ENCODE results near the gene TOMM5.

The TOMM5 gene

DNA sequence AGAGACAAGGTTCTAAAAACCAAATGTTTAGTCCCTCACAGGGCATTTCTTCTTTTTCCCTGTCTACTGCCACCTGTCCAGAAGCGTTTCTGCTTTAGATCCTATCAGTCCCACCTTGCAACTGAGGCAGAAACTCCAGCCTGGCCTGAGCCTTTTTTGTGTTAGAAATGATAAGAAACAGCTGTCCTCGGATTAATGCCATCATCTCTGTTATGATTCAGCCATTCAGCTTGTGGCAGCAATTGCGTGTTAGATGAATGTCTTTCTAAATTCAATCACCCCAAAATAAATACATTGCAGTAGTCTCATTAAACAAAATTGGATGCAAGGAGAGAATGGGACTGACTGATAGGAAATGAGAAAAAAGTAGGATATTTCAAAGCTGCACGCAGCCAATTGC, 30.1 kb upstream of the TOMM5 start:
- TF ChIP-seq, protein P1, sequence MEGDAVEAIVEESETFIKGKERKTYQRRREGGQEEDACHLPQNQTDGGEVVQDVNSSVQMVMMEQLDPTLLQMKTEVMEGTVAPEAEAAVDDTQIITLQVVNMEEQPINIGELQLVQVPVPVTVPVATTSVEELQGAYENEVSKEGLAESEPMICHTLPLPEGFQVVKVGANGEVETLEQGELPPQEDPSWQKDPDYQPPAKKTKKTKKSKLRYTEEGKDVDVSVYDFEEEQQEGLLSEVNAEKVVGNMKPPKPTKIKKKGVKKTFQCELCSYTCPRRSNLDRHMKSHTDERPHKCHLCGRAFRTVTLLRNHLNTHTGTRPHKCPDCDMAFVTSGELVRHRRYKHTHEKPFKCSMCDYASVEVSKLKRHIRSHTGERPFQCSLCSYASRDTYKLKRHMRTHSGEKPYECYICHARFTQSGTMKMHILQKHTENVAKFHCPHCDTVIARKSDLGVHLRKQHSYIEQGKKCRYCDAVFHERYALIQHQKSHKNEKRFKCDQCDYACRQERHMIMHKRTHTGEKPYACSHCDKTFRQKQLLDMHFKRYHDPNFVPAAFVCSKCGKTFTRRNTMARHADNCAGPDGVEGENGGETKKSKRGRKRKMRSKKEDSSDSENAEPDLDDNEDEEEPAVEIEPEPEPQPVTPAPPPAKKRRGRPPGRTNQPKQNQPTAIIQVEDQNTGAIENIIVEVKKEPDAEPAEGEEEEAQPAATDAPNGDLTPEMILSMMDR (IDR thresholded peaks at IDR 0.05; ENCODE audit: low read depth, low read length, missing control alignments): no peak
- H3K4me3 ChIP-seq (ENCODE audit: low read depth, low read length): no peak overlapping the region
- no peak for DNase-seq (ENCODE audit: low read depth)

DNA sequence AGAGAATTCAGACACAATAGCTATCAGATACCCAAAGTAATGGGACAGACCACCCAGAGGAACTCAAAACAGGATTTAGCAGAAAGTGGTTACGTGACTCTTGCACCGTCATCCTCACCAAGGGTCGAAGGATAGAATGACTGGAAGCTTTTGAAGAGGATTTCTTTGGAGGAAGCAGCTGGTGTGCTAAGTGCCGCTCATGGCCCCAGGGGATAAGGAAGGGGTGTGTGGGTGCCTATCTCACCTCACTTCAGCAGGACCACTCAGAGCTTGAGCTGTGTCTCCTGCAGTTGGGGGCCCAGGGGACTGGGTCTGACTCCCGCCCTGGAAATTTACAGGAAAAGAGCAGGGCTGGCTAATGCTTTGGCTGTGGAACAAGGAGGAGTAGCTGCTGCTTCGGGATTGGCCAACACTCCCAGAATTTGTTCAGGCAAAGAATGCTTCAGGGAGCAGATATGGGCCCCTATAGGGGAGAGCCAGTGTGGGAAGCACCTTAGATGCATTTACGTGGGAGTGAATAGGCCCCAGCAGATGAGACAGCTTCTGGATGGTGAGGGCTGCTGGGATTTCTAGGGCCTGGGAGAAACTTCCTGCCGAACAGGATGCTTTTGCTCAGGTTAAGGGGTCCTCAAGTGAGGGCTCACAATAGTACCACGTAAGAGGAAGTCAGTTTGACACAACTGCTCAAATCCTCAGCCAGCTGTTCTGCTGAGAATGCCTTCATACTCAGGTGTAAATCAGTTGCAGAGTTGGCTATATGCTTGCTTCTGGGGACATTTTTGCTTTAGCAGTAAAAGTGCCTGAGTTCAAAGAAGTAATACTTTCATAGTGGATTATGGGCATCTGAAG, 29.1 kb upstream of the TOMM5 start:
- TF ChIP-seq, protein P1 (IDR thresholded peaks at IDR 0.05; ENCODE audit: low read depth, low read length, missing control alignments): no peak
- no peak for DNase-seq (ENCODE audit: low read depth)
- no peak overlapping the region for H3K4me3 ChIP-seq (ENCODE audit: low read depth, low read length)

DNA sequence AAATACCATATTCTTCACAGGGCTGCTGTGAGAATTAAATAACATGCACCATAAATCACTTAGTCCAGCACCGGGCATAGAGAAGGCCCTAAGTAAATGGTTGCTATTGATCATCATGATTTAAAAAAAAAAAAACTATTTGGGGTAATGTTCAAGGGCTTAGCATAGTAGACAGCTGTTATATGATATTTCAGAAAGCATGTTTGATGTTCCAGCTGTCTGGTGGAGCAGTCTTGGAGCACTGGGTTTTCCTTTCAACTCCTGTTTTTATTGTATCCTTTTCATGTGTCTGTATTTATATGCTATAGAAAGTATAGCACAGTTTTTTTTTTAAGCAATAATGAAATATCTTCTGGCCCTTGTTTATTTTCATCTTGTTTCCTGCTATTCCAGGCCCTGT, 28.0 kb upstream of the TOMM5 start:
- TF ChIP-seq, protein P1 (IDR thresholded peaks at IDR 0.05; ENCODE audit: low read depth, low read length, missing control alignments): no peak
- no peak overlapping the region for H3K4me3 ChIP-seq (ENCODE audit: low read depth, low read length)
- no peak for DNase-seq (ENCODE audit: low read depth)

DNA sequence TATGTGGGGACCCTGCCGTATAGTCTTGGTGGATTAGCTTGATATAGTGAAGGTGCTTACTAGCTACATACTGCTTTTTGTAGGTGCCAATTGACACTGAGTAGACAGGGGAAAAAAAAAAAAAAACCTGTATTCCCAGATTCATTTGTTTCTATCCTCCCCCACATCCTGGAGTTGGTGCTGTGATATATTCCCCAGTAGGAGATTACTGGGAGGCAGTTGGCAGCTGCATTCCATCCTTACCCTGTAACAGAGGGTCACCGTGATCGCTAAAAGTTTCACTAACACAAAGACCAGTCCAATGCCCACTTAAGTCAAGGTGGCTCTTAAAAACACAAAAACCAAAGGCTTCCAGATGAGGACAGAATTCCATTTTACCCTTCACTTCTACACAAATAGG, 27.4 kb upstream of the TOMM5 start:
- TF ChIP-seq, protein P1 (IDR thresholded peaks at IDR 0.05; ENCODE audit: low read depth, low read length, missing control alignments): no peak
- H3K4me3 ChIP-seq (ENCODE audit: low read depth, low read length): no peak overlapping the region
- no peak for DNase-seq (ENCODE audit: low read depth)

DNA sequence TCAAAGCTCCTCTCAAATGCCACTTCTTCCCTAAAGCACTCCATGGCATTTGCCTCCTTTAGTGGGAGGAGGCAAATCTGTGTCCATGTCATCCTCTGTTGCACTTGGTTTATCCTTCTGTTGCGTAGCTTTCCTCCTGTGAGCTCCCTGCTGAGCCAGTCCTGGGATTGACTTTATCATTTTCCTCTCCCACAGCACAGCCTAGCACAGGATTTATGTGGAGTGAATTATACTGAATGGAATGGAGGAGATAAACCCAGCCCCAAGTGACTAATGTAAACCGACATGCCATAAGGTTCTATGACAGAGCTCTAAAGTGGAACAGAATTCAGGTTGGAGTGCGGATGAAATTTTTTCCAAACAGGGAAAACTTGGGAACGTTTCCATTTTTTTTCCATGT, 26.4 kb upstream of the TOMM5 start:
- TF ChIP-seq, protein P1 (IDR thresholded peaks at IDR 0.05; ENCODE audit: low read depth, low read length, missing control alignments): no peak
- no peak overlapping the region for H3K4me3 ChIP-seq (ENCODE audit: low read depth, low read length)
- no peak for DNase-seq (ENCODE audit: low read depth)

DNA sequence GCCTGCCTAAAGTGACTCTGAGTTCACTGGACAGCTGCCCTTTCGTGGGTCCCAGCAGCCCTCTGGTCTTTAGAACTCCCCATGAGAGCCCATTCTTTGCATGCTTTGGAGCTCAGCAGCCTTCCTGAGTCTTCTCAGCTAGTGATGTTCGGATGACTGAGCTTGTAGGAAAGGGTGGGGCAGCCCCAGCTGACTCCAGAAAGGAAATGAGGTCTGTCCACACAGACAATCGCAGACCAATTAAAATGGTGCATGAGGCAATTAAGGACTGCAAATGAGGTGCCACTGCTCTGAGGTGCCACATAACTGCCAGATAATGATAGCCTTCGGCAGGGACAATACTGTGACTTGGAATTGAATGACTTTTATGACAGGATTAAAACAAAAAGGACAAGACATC, 25.4 kb upstream of the TOMM5 start:
- no peak for DNase-seq (ENCODE audit: low read depth)
- H3K4me3 ChIP-seq (ENCODE audit: low read depth, low read length): no peak overlapping the region
- TF ChIP-seq, protein P1 (IDR thresholded peaks at IDR 0.05; ENCODE audit: low read depth, low read length, missing control alignments): no peak

DNA sequence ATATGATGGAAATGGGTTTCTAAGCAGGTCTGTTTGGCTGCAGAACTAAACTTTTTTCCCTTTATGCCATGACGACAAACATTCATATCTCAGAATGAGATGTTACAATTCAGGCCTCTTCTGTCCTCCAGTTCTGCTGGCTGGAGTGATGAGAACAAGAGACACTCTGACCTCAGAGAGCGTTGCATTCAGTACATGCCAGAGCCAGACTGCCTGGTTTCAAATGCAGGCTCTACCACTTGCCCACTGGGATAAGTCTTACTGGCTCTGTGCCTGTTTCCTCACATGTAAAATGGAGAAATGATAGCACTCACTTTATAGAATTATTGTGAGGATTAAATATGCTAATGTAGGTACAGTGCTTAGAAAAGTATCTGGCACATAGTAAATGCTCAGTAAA, 24.8 kb upstream of the TOMM5 start:
- no peak for DNase-seq (ENCODE audit: low read depth)
- TF ChIP-seq, protein P1 (IDR thresholded peaks at IDR 0.05; ENCODE audit: low read depth, low read length, missing control alignments): no peak
- H3K4me3 ChIP-seq (ENCODE audit: low read depth, low read length): no peak overlapping the region

Data from GM12864 (cell line).